GM10847 (cell line): Measurements from ENCODE around the gene ELOVL7.

ENCODE experiments used
- POLR2A ChIP-seq: IDR thresholded peaks from 2 replicates; pipeline ENCODE4 v1.6.1; 2011; ENCODE audit not compliant: insufficient read length; ENCODE audit errors: extremely low read depth

Gene ELOVL7

DNA sequence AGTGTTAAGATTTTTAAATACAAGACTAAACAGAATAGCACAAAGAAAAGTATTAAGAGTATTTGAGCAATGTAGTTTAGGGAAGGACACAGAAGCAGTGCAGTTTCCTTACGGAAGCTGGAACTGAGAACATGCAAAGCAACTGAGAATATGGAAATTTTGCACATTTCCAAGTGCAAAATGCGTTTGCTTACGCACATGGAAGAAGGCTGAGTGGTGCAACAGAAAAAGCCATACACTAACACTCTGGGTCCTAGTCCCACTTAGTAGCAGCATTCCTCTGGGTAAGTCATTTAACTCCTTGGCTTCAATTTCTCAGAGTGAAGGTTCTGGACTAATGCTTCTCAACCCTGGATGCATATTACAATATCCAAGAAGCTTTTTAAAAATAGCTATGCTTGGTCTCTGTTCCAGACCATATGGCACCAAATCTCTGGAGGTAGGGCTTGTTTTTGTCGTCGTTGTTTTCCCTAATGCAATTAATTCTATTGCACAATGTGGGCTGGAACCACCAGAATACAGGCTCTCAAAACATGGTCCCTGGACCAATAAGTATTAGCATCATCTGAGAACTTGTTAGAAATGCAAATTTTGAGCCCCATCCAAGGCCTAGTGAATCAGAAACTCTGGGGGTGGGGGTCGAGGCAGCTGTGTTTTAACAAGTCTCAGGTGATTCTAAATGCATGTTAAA lies 78.9 kb downstream of the ELOVL7 start:
- TF ChIP-seq POLR2A: no peak

DNA sequence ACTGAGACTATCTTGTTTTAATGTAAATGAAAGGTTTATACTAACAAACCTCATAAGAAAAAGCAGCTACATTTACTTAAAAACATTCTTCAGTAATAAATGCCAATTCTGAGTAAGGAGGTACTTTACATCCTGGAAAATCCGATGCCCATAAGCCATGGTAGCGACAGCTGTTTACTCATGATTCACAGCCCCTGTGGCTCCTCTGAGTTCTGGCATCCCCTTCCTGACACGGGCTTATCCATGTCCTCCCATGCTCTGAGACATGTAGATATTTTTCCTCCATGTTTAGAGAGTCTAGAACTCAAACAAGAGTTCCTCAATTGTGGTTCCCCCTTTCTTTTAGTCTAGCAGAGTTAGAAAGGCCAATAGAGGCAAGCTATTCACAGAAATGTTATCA lies 81.0 kb downstream of the ELOVL7 start:
- TF ChIP-seq POLR2A: no peak

DNA sequence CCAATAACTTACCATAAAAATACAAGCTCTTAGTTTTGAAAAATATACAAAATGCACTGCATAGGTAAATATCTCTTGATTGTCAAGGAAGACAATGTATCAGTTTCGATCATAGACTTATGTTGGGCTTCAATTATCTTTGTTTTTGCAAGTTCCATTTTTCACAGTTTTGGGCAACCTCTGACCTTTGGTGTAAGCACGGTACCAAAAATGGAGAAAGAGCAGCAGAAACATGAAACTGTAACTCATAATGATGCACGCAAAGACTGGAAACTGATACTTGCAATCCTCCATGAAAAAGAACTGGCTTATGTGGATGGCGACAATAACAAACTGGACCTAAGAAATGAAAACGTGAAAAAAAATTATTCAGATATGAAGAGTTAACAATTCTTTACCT lies 89.6 kb downstream of the ELOVL7 start:
- no peak for TF ChIP-seq POLR2A

DNA sequence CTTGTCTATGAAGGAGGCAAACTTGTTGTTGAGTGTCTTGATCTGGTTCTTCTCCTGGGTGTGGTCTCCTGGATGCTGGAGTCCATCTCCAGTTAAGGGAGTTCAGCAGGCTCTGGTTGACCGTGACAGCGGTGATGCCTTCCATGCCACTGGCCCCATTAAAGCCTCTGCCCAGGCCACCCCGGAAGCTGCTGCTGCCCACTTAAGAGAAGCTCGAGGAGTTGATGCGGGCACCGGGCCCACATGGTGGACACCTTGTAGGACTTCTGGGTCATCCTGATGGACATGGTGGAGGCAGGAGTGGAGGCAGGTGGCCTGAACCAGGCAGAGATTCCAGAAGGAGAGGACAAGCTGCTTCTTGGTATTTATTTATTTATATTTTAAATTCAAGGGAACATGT lies 99.4 kb downstream of the ELOVL7 start:
- no peak for TF ChIP-seq POLR2A

DNA sequence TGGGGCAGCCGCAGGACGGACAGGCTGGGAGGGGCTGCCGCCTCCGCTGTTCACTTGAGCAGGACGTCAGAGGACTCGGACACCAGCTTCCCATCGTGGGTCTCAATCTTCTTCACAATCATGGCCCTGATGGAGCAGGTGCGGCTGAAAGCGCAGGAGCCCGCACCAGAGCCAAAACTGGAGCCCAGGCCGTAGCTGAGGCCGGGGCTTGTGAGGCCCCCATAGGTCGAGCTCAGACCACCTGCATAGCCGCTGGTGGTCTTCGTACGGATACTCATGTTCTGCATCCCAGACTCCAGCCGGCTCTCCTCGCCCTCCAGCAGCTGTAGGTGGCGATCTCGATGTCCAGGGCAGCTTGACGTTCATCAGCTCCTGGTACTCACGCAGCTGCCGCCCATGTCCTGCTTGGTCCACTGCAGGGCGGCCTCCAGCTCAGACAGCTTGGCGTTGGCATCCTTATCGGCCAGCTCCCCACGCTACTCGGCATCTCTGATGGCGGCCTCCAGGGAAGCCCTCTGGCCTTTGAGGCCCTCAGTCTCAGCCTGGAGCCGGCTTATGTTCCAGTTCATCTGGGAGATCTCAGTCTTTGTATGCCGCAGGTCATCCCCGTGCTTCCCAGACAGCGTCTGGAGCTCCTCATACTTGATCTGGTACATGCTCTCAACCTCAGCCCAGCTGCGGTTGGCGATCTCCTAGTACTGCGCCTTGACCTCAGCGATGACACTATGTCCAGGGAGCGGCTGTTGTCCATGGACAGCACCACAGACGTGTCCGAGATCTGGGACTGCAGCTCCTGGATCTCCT lies 100.4 kb downstream of the ELOVL7 start:
- TF ChIP-seq POLR2A: no peak

DNA sequence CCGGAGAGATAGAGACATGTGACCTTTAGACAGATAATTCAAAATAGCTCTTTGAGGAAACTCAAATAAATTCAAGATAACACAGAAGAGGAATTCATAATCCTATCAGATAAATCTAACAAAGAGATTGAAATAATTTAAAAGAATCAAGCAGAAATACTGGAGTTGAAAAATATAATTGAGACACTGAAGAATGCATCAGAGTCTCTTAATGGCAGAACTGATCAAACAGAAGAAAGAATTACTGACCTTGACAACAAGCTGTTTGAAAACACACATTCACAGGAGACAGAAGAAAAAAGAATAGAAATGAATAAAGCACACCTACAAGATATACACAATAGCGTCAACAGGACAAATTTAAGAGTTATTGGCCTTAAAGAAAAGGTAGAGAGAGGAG lies 103.7 kb downstream of the ELOVL7 start:
- TF ChIP-seq POLR2A: no peak

DNA sequence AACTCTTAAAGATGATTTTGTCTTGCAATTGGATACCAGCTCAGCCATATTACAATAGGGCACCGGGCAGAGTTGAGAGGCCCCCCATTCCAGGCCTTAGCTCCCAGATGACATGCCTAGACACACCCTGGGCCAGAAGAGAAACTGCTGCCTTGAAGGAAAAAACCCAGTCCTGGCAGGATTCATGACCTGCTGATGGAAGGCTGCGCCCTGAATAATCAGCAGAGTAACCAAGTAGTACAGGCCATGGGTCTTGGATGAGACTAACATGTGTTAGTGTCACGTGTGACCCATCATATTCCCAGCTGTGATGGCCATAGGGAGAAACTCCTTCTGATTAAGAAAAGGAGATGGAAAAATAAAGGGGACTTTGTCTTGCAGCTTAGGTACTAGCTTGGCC lies 105.1 kb downstream of the ELOVL7 start:
- TF ChIP-seq POLR2A: no peak

DNA sequence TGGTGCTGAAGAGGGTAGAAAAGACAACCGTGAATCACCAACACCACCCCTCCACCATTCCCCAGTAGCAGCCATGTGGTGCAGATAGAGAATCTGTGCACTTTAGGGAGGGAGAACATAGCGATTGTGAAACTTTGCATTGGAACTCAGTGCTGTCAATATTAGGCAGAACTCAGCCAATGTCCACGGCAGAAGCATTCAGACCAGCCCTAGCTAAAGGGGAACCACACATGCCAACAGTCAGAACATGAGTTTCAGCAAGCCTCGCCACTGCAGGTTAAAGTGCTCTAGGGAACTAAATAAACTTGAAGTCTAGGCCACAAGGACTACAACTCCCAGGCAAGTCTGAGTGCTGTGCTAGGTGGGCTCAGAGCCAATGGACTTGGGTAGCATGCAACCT lies 105.6 kb downstream of the ELOVL7 start:
- no peak for TF ChIP-seq POLR2A

DNA sequence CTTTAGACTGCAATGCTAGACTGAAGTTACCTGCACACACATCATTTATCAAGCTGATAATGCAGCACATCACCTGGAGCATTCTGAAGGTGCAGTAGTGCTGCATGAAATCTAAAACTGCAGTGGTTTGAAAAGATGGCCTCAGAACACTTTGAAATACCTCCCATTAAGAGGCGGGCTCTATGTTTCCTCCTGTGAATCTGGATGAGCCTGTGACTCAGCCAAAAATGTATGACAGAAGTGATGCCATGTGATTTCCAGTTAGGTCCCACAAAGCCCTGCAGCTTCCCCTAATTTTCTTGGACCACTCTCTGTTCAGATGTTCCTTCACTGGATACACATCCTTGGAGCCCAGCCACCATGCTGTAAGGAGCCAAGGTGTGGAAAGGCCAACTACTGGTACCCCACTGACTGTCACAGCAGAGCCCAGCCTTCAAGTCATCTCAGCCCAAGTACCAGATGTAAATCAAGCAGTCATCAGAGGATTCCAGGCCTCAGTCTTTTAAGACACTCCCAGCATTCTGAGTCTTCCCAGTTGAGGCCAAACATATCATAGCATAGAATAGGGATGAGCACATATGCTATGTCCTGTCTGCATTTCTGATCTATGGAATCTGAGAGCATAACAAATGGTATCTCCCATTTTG lies 116.9 kb downstream of the ELOVL7 start:
- TF ChIP-seq POLR2A: no peak

DNA sequence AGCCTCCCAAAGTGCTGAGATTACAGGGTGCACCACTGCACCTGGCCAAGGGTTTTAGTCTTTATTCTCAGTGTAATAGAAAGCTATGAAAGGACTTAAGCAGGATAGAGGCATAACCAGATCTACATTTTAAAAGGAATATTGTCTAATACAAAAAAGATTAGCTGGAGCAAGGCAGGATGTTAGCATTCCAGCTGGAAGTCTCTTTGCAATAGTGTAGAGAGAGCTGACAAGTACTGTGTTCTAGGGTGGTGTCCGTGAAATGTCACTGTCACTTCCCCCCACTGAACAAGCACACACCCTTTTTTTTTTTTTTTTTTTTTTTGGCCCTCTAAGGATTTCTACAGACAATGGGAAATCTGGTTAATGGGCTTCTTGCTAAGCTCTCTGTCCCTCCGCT lies 119.9 kb downstream of the ELOVL7 start:
- no peak for TF ChIP-seq POLR2A

DNA sequence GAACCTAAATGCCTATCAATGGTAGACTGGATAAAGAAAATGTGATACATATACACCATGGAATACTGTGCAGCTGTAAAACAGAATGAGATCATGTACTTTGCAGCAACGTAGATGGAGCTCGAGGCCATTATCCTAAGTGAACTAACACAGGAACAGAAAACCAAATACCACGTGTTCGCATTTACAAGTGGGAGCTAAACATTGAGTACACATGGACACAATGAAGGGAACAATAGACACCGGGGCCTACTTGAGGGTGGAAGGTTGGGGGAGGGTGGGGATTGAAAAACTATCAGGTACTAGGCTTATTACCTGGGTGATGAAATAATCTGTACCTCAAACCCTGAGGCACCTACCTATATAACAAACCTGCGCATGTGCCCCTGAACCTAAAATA lies 121.7 kb downstream of the ELOVL7 start:
- TF ChIP-seq POLR2A: no peak

DNA sequence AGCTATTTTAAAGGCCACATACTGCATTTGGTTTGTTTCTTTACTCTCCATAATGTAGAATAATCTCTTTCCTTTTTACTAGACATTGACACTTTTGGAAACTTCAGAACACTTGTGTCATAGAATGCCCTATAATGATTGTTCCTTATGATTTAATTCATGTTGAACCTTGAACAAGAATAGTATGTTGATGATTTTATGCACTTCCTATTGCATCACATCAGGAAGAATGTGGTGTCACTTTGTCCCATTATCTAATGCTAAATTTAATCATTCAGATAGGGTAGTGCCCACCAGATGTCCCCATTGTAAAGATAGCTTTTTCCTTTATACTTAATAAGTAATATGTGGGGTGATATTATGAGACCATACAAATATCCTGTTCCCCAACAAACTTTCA lies 124.7 kb downstream of the ELOVL7 start:
- no peak for TF ChIP-seq POLR2A

DNA sequence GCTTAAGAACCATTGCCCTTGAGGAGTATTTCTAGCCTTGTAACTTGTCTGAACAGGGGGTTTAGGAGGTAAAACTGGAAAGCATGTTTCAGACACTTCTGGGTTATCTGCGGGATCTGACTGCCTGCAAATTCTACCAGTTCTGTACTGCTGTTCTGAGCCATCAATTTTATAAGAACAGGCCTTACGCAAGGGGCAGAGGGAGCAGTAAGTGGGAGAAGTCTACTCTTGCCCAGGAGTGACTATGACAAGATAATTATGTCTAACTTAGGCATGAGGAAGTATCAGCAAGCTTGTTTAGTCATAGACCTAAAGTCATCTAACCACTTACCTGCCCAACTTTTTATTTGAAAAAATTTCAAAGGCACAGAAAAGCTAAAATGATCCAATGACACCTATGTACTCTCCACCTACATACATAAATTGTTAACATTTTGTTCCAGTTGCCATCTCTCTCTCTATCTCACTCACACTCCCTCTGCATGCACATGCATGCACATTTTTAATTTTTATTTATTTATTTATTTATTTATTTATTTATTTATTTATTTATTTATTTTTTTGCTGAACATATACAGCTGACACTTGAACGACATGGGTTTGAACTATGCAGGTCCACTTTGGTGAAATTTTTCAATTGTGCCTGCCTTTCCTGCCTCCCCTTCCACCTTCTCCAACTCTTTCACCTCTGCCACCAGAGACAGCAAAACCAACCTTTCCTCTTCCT lies 125.7 kb downstream of the ELOVL7 start:
- TF ChIP-seq POLR2A: no peak

DNA sequence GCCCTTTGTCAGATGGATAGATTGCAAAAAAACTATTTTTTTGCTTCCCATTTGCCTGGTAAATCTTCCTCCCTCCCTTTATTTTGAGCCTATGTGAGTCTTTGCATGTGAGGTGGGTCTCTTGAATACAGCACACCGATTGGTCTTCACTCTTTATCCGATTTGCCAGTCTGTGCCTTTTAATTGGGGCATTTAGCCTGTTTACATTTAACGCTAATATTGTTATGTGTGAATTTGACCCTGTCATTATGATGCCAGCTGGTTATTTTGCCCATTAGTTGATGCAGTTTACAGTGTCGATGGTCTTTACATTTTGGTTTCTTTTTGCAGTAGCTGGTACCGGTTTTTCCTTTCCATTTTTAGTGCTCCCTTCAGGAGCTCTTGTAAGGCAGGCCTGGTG lies 131.1 kb downstream of the ELOVL7 start:
- no peak for TF ChIP-seq POLR2A

DNA sequence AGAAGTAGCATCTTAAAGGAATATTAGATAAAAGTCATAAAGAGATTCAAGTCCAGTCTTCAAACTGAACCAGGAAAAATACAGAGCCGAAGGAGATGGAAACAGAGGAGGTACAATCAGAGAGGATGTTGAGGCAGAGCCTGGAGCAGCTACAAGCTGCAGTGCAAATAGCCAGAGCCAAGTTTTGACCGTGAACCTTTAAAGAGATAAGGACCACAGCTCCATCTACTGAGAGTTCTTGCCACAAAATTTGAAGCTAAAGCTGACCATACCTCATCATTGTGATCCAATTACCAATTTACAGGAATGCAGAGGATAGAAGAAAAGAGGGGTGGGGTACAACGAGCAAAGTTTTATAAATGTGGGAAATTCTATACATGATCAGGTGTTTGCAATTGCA lies 133.7 kb downstream of the ELOVL7 start:
- TF ChIP-seq POLR2A: no peak

DNA sequence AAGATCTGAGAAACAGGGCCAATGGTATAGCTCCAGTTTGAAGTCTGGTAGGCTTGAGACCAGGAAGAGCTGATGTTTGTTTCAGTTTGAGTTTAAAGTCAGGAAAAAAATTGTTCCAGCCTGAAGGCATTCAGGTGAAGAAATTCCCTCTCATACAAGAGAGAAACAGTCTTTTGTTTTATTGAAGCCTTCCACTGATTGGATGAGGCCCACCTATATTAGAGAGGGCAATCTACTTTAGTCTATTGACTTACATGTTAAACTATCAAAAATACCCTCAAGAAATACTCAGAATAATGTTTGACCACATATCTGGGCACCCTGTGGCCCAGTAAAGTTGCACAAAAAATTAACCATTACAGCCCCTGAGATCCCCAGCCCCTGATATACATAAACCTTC lies 138.9 kb downstream of the ELOVL7 start:
- no peak for TF ChIP-seq POLR2A
